HepG2 (cell line): Measurements from ENCODE around the gene IQUB. TPM values are rescaled to one million over a fixed set of nuclear protein-coding genes. Genes with fewer than 3 reads are reported as not detected.

ENCODE experiments used
- ATAC-seq: fragments of 200-7000 bp; cut with Tn5 transposase; 3 replicates; pipeline ENCODE4 v1.9.1; 2020; ENCODE audit warnings: mild to moderate bottlenecking, moderate library complexity
- BruUV-seq: library from RNA; stranded (reverse); fragments of 400-500 nt; replicated peaks from 2 replicates; lab custom pipeline; 2021; lab: Mats Ljungman, UMichigan
- CTCF ChIA-PET: fragments of 300-600 bp; formaldehyde crosslinking; extraction: SDS; loops from one replicate; lab custom pipeline; 2021; ENCODE audit warnings: low total read pairs, inconsistent platforms, low intra/inter-chr PET ratio; lab: Yijun Ruan, JAX
- POLR2A ChIA-PET: fragments of 350-600 bp; sonication (Branson Sonifier 250); formaldehyde crosslinking; loops from one replicate; lab custom pipeline; 2020; ENCODE audit warnings: antibody characterized with exemption, inconsistent platforms; lab: Yijun Ruan, JAX
- DNase-seq: peaks from one replicate; pipeline ENCODE4 v3.0.0-alpha.2; 2015; ENCODE audit warnings: low spot score
- FAIRE-seq: peaks from 3 replicates; lab custom pipeline; 2011; peaks lifted over from hg19 to GRCh38; lab: Jason Lieb, UNC
- H2AFZ ChIP-seq: one replicate; pipeline ENCODE4 v1.6.1; 2011; ENCODE audit warnings: low read length, inconsistent platforms
- H3K27ac ChIP-seq: fragments of 300-600 bp; 3 replicates; pipeline ENCODE4 v1.8.0; 2011; ENCODE audit warnings: mixed run types, mild to moderate bottlenecking, mixed read lengths, low read length, inconsistent platforms; ENCODE audit not compliant: insufficient read depth; ENCODE audit errors: extremely low read length
- H3K27me3 ChIP-seq, 2 experiments: fragments of 200-600 bp in 1 of 2; 2 replicates in 1 of 2; 3 replicates in 1 of 2; pipeline versions ENCODE4 v1.6.0 to v1.8.0; 2011; ENCODE audit warnings: low read length in 2 of 2, mild to moderate bottlenecking in 2 of 2, moderate library complexity in 2 of 2, inconsistent platforms in 1 of 2; ENCODE audit not compliant: insufficient read depth in 2 of 2, control insufficient read depth in 1 of 2
- H3K36me3 ChIP-seq, 2 experiments: fragments of 200-600 bp in 1 of 2; replicated peaks in 1 of 2; 2 replicates in 1 of 2; 3 replicates in 1 of 2; pipeline versions ENCODE4 v1.5.1 to v1.8.0; 2011; ENCODE audit warnings: low read length in 2 of 2, inconsistent platforms in 1 of 2; ENCODE audit not compliant: insufficient read depth in 2 of 2, control insufficient read depth in 1 of 2
- H3K4me1 ChIP-seq: 2 replicates; pipeline ENCODE4 v1.5.1; 2012; ENCODE audit warnings: low read length, inconsistent platforms; ENCODE audit not compliant: insufficient read depth
- H3K4me2 ChIP-seq: 2 replicates; pipeline ENCODE4 v1.6.0; 2011; ENCODE audit warnings: low read depth, low read length, inconsistent platforms
- H3K4me3 ChIP-seq, 3 experiments: fragments of 200-600 bp in 1 of 3; sonication (generic), shearing (Covaris generic) in 1 of 3; replicated peaks in 1 of 3; 2 replicates each; pipeline ENCODE4 v1.5.1; 2011 to 2016; ENCODE audit warnings: low read length in 3 of 3, inconsistent platforms in 2 of 3, low read depth in 2 of 3, mild to moderate bottlenecking in 2 of 3, control low read depth in 1 of 3, mixed read lengths in 1 of 3; ENCODE audit not compliant: insufficient read depth in 1 of 3
- H3K79me2 ChIP-seq: one replicate; pipeline ENCODE4 v1.6.1; 2011; ENCODE audit warnings: low read length, inconsistent platforms; ENCODE audit not compliant: insufficient read depth
- H3K9ac ChIP-seq: 2 replicates; pipeline ENCODE4 v1.6.0; 2011; ENCODE audit warnings: mild to moderate bottlenecking, low read depth, low read length, inconsistent platforms; ENCODE audit not compliant: insufficient read depth
- H3K9me3 ChIP-seq: 2 replicates; pipeline ENCODE4 v1.5.1; 2012; ENCODE audit warnings: mild to moderate bottlenecking, low read length
- H4K20me1 ChIP-seq: 2 replicates; pipeline ENCODE4 v1.6.0; 2011; ENCODE audit warnings: inconsistent platforms, mild to moderate bottlenecking, low read length, moderate library complexity; ENCODE audit not compliant: insufficient read depth
- ARID3A ChIP-seq: IDR thresholded peaks from 2 replicates; pipeline ENCODE4 v1.6.1; 2012; ENCODE audit warnings: low read depth, low read length, improper control_type of control experiment
- CTCF ChIP-seq: sonication (generic); formaldehyde crosslinking; IDR thresholded peaks from 2 replicates; pipeline ENCODE4 v1.5.0; 2020; ENCODE audit warnings: mild to moderate bottlenecking, missing genetic modification reagents, moderate library complexity
- HIC2 ChIP-seq: sonication (generic); formaldehyde crosslinking; IDR thresholded peaks from 2 replicates; pipeline ENCODE4 v1.9.0; 2022; ENCODE audit warnings: low read depth, missing genetic modification reagents
- HNRNPL ChIP-seq: fragments of 200-400 bp; formaldehyde crosslinking; IDR thresholded peaks from 2 replicates; pipeline ENCODE4 v1.6.1; 2017; ENCODE audit warnings: mild to moderate bottlenecking, low read depth, low read length
- PHF8 ChIP-seq: sonication (generic); formaldehyde crosslinking; IDR thresholded peaks from 2 replicates; pipeline ENCODE4 v1.5.0; 2020; ENCODE audit warnings: missing genetic modification reagents
- SMC3 ChIP-seq: IDR thresholded peaks from 2 replicates; pipeline ENCODE4 v1.6.1; 2011; ENCODE audit warnings: low read length, improper control_type of control experiment
- STAG1 ChIP-seq: sonication (generic); formaldehyde crosslinking; IDR thresholded peaks from 2 replicates; pipeline ENCODE4 v1.4.0; 2020; ENCODE audit warnings: missing genetic modification reagents
- ZNF333 ChIP-seq: sonication (generic); formaldehyde crosslinking; IDR thresholded peaks from 2 replicates; pipeline ENCODE4 v1.4.0; 2020; ENCODE audit warnings: mild to moderate bottlenecking, missing genetic modification reagents, borderline replicate concordance
- ZNF335 ChIP-seq: sonication (generic); formaldehyde crosslinking; IDR thresholded peaks from 2 replicates; pipeline ENCODE4 v1.4.0; 2020; ENCODE audit warnings: missing genetic modification reagents
- ZNF512B ChIP-seq: sonication (generic); formaldehyde crosslinking; IDR thresholded peaks from 2 replicates; pipeline ENCODE4 v1.5.1; 2020; ENCODE audit warnings: missing genetic modification reagents, mild to moderate bottlenecking, borderline replicate concordance
- ZNF619 ChIP-seq: sonication (generic); formaldehyde crosslinking; IDR thresholded peaks from 2 replicates; pipeline ENCODE4 v1.4.0; 2020; ENCODE audit warnings: mild to moderate bottlenecking, missing genetic modification reagents
- WGBS: methylation state at CpG from one replicate; pipeline ENCODE4 v1.1.6; 2017; ENCODE audit warnings: low lambda C conversion rate; 5-methylcytosine and 5-hydroxymethylcytosine counted together
- in situ Hi-C: cut with HindIII; loops from 2 replicates; pipeline ENCODE4 v1.10.0; 2017; ENCODE audit warnings: low pct_unique_long_range_greater_than_20kb; ENCODE audit not compliant: extremely low pct_ligation_motif_present
- intact Hi-C: fragments of 100-400 bp; cut with micrococcal nuclease; formaldehyde crosslinking; loops from one replicate; pipeline ENCODE4 v1.10.0; 2022; ENCODE audit not compliant: unreplicated experiment
- polyA plus RNA-seq, 8 experiments: library from polyadenylated mRNA; depleted of rRNA in 3 of 8; stranded (reverse) in 7 of 8; unstranded in 1 of 8; fragments of >200 nt; fragmentation: Illumina TruSeq in 4 of 8; extraction: Trizol in 4 of 8; gene quantifications; 2 replicates each; pipeline versions ENCODE4 v1.2.1 to v1.2.3, GENCODE V29; 2011 to 2016; ENCODE audit warnings: low read depth in 4 of 8, missing spikeins in 1 of 8, mixed read lengths in 1 of 8; ENCODE audit not compliant: insufficient read depth in 1 of 8
- total RNA-seq, 5 experiments: library from RNA; depleted of rRNA; stranded (reverse); fragments of >200 nt; fragmentation: Illumina TruSeq; extraction: Trizol; gene quantifications; 2 replicates each; pipeline ENCODE4 v1.2.3, GENCODE V29; 2016; ENCODE audit warnings: low read depth in 1 of 5

The IQUB gene
- total and polyA plus RNA-seq, 2 of the 13 experiments (the other 11 are each of a cell fraction or from before 2014, with no cell fraction given) = 0.07 TPM; not detected in 1

GRCh38 chr7:123537026-123537642 is 2.7 kb upstream of the IQUB start:
- no TSS peak for BruUV-seq
- 46% methylated on average over 3 of the region's 3 CpGs for WGBS
- Histone ChIP-seq H3K4me3 (no peak overlapping the region), H3K27me3 (peaks cover 0 to 10% of the 10 kb centered on the region in 2 experiments; a peak in 3 of 5 replicates), H3K36me3 (no peaks in the 10 kb centered on the region), H3K4me1 (peaks cover 6% of the 10 kb centered on the region), H2AFZ (no peak overlapping the region), H3K9ac (no peak overlapping the region), H3K27ac (no peak overlapping the region), H4K20me1 (no peaks in the 10 kb centered on the region), H3K9me3 (no peaks in the 10 kb centered on the region), H3K4me2 (no peak overlapping the region), H3K79me2 (no peaks in the 10 kb centered on the region)
- ATAC-seq (no peak), FAIRE-seq (no peak), DNase-seq (peak; percentile 13)
- ChIA-PET CTCF (interaction anchor here (4.3 kb wide), 1 partner anchor 43 kb away, joined by 28 read pairs; no protein-coding TSS in a partner anchor), POLR2A (no interaction called here)
- in situ Hi-C loops (loop anchor here (5.0 kb wide), 1 partner anchor 45 kb away; no protein-coding TSS in a partner anchor), intact Hi-C loops (loop anchor here (1.0 kb wide), 1 partner anchor 43 kb away; no protein-coding TSS in a partner anchor)
- TF ChIP-seq ZNF333 (CRISPR knock-in tag) (no peak), ZNF335 (CRISPR knock-in tag) (no peak), ZNF512B (CRISPR knock-in tag) (no peak), ZNF619 (CRISPR knock-in tag) (no peak), SMC3 (0 out of 2 replicates have a peak, but pooled peaks have one; percentile 1), HIC2 (no peak), HNRNPL (no peak), PHF8 (CRISPR knock-in tag) (no peak), CTCF (CRISPR knock-in tag) (0 out of 2 replicates have a peak, but pooled peaks have one; percentile 4), ARID3A (peak; percentile 75), STAG1 (CRISPR knock-in tag) (peak; percentile 22; the same call in 1 of the 2 replicates)
